ENCODE results near the gene RORC.
"Not testable (repeated sequence)": the region's sequence is repeated elsewhere in the genome, so short reads cannot be mapped to it uniquely, and the experiment has no call there.

RORC gene

DNA sequence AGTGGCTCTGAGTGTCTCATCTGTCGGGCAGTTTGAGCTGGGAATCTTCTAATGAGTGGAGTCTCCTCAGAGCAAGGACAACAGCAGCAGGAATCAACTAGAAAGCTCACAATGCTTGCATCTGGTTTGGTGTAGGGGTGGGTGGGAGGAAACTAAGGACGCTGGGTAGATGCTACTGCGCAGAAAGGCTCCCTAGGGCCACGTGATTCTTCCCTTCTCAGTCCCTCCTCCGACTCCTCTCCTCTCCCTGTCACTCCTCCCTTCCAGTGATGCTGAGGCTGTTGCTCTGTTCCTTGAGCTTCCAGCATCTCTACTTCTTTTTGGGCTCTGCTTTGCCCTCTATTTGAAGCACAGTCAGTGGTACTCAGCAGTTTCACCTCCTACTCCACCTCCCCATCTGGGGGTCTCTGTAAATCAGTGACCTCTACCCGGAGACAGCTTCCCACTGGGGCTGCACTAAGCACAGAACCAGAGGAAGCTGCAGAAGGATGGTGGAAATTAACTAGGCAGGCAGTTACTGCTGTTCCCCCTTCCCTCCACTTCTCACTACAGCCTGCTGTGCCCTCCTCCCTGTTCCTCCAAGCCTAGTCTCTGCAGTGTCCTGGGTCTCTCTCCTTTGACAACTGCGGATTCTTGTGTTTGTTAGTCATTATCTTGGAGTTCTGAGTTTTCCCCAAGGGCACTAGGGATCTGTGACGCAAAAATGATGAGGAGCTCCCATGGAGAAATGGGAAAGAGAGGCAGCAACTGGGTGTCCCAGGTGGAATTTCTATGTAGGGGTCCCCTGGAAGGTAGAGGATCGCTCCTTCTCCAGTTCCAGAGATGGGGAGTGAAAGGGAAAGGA lies 32.2 kb downstream of the RORC start:
- no peaks in the 10 kb centered on the region for H3K9me3 ChIP-seq (ENCODE audit: control insufficient read depth, insufficient read depth, low read length)
- H3K36me3 ChIP-seq (ENCODE audit: insufficient read depth, low read length) = no peaks in the 10 kb centered on the region
- peak overlapping the region; percentile 2; the same call in 1 of the 2 replicates for H3K9ac ChIP-seq (ENCODE audit: low read depth, low read length)
- H3K4me1 ChIP-seq (ENCODE audit: insufficient read depth, low read length) = peaks cover 9% of the 10 kb centered on the region

DNA sequence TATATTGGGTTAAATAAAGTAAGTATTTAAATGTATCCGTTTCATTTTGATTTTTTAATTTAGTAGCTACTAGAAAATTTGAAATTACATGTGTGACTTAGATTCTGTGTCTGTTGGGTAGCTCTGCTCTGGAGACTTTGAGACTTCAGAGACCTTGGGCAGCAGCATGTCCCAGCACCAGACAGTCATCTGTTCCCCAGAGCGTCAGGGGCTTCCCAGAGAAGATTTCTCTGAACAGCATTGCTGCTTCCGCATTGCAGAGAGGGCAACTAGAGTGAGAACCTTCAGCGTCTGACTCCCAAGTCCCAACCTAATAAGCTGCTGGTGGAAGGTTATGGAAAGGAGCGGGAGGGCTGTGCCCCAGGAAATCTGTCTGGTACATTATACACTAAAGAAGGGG lies 33.0 kb downstream of the RORC start:
- H3K9ac ChIP-seq (ENCODE audit: low read depth, low read length) = no peak overlapping the region
- H3K36me3 ChIP-seq (ENCODE audit: insufficient read depth, low read length) = no peaks in the 10 kb centered on the region
- peaks cover 9% of the 10 kb centered on the region for H3K4me1 ChIP-seq (ENCODE audit: insufficient read depth, low read length)
- H3K9me3 ChIP-seq (ENCODE audit: control insufficient read depth, insufficient read depth, low read length) = no peaks in the 10 kb centered on the region

DNA sequence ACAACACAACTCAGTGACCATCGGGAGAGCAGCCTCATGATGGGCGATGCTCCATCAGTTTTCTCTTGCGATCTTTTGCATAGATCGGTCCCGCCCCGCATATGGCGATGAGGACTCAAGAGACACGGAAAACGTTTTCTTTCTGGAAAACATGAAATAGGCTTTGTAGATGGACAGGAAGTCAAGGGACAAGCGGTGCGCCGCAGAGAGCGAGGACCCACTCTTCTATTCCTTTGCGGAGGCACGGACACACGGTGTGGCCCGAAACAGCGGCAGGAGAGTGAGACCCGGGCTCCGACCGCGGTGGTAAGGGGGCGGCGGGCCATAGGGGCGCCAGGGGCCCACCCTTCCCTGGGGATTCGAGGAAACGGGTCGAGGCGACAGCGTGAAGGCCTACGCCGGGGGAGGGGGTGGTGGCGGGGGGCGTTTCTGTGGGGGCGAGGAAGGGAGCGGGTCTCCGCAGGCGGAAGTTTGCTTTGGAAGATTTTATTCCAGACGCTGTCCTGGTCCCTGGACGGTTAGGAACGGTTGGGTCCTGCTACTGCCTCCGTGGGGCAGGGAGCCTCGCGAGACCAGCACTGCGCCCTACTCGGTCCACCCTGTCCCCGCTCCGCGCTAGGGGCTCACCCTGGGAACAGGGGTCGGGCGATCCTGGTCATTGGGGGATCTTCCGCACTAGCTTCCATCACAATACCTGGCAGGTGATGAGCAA lies 40.5 kb downstream of the RORC start:
- Histone ChIP-seq H3K36me3 (ENCODE audit: insufficient read depth, low read length) (no peaks in the 10 kb centered on the region), H3K9me3 (ENCODE audit: control insufficient read depth, insufficient read depth, low read length) (no peaks in the 10 kb centered on the region), H3K9ac (ENCODE audit: low read depth, low read length) (peak overlapping the region; percentile 49), H3K4me1 (ENCODE audit: insufficient read depth, low read length) (peaks cover 8% of the 10 kb centered on the region; the same call in 1 of the 2 replicates)

DNA sequence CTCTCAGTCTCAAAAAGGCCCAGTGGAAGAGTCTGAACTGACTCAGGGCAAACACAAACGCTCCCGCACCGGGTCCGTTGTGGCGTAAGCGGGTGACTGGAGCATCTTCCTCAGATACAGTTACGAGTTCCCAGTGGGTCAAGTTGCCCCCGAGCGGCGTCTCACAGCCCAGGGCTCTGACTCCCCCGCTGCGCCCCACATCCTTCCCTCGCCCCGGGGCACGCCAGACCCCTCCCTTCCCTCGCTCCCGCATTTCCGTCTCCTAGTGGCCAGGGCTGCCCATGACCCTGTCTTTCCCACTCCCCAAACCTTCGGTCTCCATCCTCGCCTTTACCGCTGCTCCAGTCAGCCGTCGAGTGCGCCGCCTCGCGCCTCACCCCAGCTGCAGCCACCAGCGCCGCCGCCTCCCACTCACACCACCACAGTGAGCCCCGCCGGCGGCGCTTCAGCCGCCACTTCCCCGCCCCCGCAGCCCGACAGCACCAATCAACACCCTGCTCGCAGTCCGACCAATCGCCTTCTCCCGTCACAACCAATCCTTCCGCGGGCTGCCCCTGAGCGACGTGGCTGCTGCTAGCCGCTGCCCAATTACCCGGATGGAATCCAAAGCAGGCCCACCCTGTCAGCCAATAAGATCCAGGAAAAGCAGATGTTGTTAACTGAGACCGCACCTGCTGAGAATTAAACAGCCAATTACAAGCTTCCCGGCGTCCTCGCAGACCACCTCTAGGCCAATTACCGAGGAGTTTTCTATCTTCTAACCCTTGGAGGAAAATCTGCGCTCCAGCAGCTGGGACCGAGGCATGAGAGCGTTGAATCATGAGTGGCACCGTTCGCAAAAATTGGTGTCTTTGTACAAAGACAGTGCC lies 41.3 kb downstream of the RORC start, which contains the start of gene TDRKH:
Gene TDRKH, minus strand, starts transcription at position 430 of the 869 bp plus-strand sequence. CDS start 7,478 bp downstream, outside the sequence.
- Histone ChIP-seq H3K9me3 (ENCODE audit: control insufficient read depth, insufficient read depth, low read length) (no peaks in the 10 kb centered on the region), H3K4me1 (ENCODE audit: insufficient read depth, low read length) (peaks cover 8% of the 10 kb centered on the region; the same call in 1 of the 2 replicates), H3K9ac (ENCODE audit: low read depth, low read length) (peak within 1 kb of the TSS; percentile 69), H3K36me3 (ENCODE audit: insufficient read depth, low read length) (no peaks in the 10 kb centered on the region)

DNA sequence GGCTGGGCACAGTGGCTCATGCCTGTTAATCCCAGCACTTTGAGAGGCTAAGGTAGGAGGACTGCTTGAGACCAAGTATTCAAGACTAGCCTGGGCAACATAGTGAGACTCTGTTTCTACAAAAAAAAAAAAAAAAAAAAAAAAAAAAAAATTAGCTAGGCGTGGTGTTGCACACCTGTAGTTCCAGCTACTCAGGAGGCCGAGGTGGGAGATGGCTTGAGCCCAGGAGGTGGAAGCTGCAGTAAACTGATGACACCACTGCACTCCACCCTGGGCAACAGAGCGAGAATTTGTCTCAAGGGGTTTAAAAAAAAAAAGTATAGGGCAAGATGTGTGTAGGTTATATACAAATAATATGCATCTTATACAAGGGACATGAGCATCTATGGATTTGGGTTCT lies 43.9 kb downstream of the RORC start:
- H3K4me1 ChIP-seq (ENCODE audit: insufficient read depth, low read length) = peaks cover 8% of the 10 kb centered on the region; the same call in 1 of the 2 replicates
- no peak overlapping the region for H3K9ac ChIP-seq (ENCODE audit: low read depth, low read length)
- no peaks in the 10 kb centered on the region for H3K9me3 ChIP-seq (ENCODE audit: control insufficient read depth, insufficient read depth, low read length)
- H3K36me3 ChIP-seq (ENCODE audit: insufficient read depth, low read length) = no peaks in the 10 kb centered on the region

DNA sequence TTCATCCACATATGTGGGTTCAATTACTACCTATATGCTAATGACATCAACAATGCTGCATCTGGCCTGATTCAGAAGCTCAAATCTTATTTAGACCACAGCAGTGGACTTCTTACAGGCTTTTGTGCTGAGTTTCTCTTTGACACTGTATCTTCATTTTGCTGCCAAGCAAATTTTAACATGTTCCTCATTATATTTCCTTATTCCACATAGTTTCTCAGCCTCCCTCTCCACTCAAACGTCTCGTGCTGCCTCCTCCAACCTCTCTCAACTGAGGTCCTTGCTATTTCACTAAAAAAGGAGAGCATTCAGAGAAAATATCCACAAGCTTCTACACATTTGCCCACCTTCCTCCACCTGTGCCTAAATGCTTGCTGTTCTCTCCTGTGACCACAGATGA lies 47.8 kb downstream of the RORC start:
- no peaks in the 10 kb centered on the region for H3K36me3 ChIP-seq (ENCODE audit: insufficient read depth, low read length)
- H3K9me3 ChIP-seq (ENCODE audit: control insufficient read depth, insufficient read depth, low read length) = no peaks in the 10 kb centered on the region
- H3K9ac ChIP-seq (ENCODE audit: low read depth, low read length) = no peak overlapping the region
- H3K4me1 ChIP-seq (ENCODE audit: insufficient read depth, low read length) = peaks cover under 1% of the 10 kb centered on the region; the same call in 1 of the 2 replicates

DNA sequence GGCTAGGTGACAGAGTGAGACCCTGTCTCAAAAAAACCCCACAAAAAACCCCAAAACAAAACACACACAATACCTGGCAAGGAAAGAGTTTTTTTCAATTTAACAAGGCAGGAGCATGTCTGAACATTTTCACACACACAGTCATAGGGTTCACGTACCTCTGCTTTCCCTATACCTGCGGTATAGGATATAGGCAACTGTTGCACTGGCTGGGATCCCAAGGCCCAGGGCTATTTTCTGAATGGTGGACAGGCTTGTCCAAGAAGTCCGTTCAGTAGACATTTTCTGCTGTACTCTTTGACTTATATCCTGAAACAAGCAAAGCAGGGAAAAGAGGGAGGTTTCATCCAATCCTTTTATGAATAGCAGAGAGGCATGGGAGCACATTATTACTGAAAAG lies 48.9 kb downstream of the RORC start:
- H3K9ac ChIP-seq (ENCODE audit: low read depth, low read length) = no peak overlapping the region
- H3K9me3 ChIP-seq (ENCODE audit: control insufficient read depth, insufficient read depth, low read length) = no peaks in the 10 kb centered on the region
- H3K4me1 ChIP-seq (ENCODE audit: insufficient read depth, low read length) = no peaks in the 10 kb centered on the region
- H3K36me3 ChIP-seq (ENCODE audit: insufficient read depth, low read length) = peaks cover 3% of the 10 kb centered on the region; the same call in 1 of the 2 replicates

DNA sequence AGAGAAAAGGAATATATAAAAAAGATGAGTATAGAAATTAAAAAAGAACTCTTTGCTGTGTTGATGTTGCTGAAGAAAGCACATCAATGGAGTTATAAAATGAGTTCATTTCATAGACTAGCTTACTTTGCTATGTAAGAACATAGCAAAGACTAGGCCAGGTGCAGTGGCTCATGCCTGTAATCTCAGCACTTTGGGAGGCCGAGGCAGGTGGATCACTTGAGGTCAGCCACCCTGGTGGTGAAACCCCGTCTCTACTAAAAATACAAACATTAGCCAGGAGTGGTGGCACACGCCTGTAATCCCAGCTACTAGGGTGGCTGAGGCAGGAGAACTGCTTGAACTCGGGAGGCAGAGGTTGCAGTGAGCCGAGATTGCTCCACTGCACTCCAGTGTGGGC lies 49.6 kb downstream of the RORC start:
- not testable (repeated sequence) for H3K36me3 ChIP-seq (ENCODE audit: insufficient read depth, low read length); H3K4me1 ChIP-seq (ENCODE audit: insufficient read depth, low read length); H3K9ac ChIP-seq (ENCODE audit: low read depth, low read length); H3K9me3 ChIP-seq (ENCODE audit: control insufficient read depth, insufficient read depth, low read length)

DNA sequence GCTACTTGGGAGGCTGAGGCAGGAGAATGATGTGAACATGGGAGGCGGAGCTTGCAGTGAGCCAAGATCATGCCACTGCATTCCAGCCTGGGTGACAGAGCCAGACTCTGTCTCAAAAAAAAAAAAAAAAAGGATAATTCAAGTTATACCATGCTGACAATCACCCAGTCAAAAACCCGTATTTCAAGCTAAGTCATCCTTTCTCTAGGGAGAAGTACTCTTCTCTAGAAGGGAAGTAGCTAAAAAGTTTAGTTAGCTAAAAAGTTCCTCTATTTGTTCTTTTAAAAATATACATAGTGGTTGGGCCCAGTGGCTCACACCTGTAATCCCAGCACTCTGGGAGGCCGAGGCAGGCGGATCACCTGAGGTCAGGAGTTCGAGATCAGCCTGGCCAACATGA lies 50.9 kb downstream of the RORC start:
- H3K36me3 ChIP-seq (ENCODE audit: insufficient read depth, low read length); H3K4me1 ChIP-seq (ENCODE audit: insufficient read depth, low read length); H3K9me3 ChIP-seq (ENCODE audit: control insufficient read depth, insufficient read depth, low read length); H3K9ac ChIP-seq (ENCODE audit: low read depth, low read length): not testable (repeated sequence)

DNA sequence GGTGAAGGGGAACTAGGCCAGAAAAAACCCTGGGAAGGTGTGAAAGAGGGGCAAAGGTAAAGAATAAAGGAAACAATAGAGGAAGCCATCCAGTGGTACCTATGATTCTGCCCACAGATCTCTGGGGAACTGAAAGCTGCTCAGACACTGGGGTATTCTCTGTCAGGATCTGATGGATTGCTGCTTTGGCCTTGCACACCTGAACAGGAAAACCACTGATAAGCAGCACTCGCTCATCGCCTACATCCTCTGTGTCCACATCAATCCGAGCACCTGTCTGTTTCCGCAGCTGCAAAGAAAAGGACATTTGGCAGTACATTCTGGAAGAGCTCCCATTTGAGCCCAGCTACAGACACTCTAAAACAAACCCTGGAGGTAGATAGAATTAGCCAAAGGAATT lies 51.8 kb downstream of the RORC start:
- Histone ChIP-seq H3K36me3 (ENCODE audit: insufficient read depth, low read length) (peaks cover 3% of the 10 kb centered on the region; the same call in 1 of the 2 replicates), H3K4me1 (ENCODE audit: insufficient read depth, low read length) (no peaks in the 10 kb centered on the region), H3K9ac (ENCODE audit: low read depth, low read length) (no peak overlapping the region), H3K9me3 (ENCODE audit: control insufficient read depth, insufficient read depth, low read length) (no peaks in the 10 kb centered on the region)

DNA sequence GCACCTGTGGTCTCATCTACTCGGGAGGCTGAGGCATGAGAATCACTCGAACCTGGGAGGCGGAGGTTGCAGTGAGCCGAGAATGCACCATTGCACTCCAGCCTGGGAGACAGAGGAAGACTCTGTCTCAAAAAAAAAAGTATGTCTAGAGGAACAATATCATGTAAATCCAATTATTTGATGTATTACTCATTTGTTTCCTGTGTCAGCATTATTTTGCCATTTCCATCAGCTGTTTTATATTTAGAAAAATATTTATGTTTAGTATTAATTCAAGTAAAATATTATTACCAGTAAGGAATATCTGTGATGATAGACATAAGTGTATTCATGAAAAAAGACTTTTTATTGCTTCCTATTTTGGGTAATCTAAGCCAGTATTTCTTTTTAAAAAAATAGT lies 54.3 kb downstream of the RORC start:
- Histone ChIP-seq H3K36me3 (ENCODE audit: insufficient read depth, low read length) (peaks cover 3% of the 10 kb centered on the region; the same call in 1 of the 2 replicates), H3K9ac (ENCODE audit: low read depth, low read length) (no peak overlapping the region), H3K4me1 (ENCODE audit: insufficient read depth, low read length) (peaks cover 5% of the 10 kb centered on the region; the same call in 1 of the 2 replicates), H3K9me3 (ENCODE audit: control insufficient read depth, insufficient read depth, low read length) (no peaks in the 10 kb centered on the region)

DNA sequence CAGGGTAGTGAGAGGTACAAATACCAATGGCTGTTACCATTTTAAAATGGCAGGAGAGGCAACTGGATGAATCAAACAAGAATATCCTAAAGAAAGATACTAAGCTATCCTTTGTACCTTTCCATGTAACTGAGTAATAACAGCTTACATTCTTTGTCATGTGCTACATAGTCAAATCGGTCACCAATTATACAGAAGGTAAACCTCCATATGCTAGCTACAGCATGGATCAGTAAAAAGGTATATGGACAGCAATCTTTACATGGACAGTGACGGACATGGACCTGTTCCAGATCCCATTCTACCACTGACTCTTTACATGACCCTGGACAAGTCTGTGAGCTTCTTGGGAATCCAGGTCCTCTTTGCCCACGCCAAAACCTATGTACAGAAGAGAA lies 54.9 kb downstream of the RORC start:
- peaks cover 5% of the 10 kb centered on the region; the same call in 1 of the 2 replicates for H3K4me1 ChIP-seq (ENCODE audit: insufficient read depth, low read length)
- H3K9ac ChIP-seq (ENCODE audit: low read depth, low read length) = no peak overlapping the region
- no peaks in the 10 kb centered on the region for H3K9me3 ChIP-seq (ENCODE audit: control insufficient read depth, insufficient read depth, low read length)
- peaks cover 3% of the 10 kb centered on the region; the same call in 1 of the 2 replicates for H3K36me3 ChIP-seq (ENCODE audit: insufficient read depth, low read length)

DNA sequence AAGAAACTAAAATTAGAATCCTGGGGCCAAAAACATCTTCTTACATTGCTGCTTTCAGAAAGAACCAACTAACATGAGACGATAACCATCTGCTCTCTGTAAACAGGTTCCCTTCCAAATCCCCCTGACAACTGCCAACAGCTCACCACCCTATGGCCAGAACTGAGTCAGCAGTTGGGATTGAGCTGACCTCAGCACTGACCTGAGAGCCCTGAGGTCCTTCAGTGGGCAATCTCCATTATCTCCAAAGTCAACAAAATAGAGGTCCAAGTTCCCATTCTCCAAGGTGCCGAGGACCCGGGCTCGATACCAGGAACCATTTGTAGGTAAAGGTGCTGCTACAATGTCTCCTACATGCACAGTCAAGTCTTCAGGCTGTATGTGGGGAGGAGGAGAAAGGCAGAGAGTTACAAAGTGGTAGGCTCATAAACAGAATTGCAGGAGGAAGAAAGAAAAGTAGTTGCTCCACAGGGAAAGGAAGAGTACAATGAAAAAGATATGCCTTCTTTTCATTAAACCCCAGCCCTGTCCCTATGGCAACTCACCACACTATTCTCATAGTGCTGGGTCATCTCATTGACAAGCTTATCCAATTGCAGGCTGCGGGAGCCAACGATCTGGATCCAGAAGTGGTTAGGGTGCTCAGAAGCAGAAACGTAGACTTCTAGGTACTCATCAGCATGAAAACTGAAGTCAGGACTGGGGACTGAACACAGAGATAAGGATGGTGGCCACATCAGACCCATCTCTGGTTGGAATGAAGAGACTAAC lies 55.5 kb downstream of the RORC start:
- H3K36me3 ChIP-seq (ENCODE audit: insufficient read depth, low read length) = peaks cover 3% of the 10 kb centered on the region; the same call in 1 of the 2 replicates
- H3K9me3 ChIP-seq (ENCODE audit: control insufficient read depth, insufficient read depth, low read length) = no peaks in the 10 kb centered on the region
- H3K4me1 ChIP-seq (ENCODE audit: insufficient read depth, low read length) = peaks cover 5% of the 10 kb centered on the region; the same call in 1 of the 2 replicates
- no peak overlapping the region for H3K9ac ChIP-seq (ENCODE audit: low read depth, low read length)

All from ES-I3 (cell line).